Measurements from ENCODE around the gene YIF1B. TPM values are rescaled to one million over a fixed set of nuclear protein-coding genes. Genes with fewer than 3 reads are reported as not detected.

The YIF1B gene
- total RNA-seq, 1 donor from 2014 or later, result 93.3 TPM

DNA sequence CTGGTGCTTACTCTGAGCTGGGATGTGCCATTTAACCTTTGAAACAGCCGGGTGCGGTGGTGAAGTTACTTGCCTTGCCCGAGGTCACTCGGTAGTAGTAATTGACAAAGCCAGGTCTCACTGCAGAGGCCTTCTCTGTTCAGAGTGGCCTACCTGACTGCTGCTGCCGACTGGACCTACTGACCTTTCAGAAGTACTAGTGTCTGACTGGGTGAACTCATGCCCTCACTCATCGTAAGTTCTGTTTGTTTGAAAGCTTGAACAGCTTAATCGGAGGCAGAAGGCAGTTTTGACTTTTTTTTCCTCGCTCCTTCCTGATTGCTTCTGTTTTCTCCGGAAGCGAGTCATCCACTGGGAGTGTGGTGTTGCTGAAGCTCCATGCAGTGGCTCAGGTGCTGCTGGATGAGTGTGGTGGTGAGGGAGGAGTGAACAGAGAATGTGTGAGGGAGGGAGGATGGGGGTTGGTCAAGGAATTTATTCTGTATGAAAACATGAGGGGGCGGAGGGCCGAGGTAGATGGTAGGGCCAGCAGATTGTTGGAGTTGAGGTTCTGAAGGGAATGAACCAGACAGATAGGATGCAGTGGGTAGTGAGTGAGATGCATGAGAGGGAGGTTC lies 48.7 kb downstream of the YIF1B start:
- peaks cover 57% of the 10 kb centered on the region for H3K4me1 Mint-ChIP-seq (ENCODE audit: low read depth)
- TF ChIP-seq, protein P1, sequence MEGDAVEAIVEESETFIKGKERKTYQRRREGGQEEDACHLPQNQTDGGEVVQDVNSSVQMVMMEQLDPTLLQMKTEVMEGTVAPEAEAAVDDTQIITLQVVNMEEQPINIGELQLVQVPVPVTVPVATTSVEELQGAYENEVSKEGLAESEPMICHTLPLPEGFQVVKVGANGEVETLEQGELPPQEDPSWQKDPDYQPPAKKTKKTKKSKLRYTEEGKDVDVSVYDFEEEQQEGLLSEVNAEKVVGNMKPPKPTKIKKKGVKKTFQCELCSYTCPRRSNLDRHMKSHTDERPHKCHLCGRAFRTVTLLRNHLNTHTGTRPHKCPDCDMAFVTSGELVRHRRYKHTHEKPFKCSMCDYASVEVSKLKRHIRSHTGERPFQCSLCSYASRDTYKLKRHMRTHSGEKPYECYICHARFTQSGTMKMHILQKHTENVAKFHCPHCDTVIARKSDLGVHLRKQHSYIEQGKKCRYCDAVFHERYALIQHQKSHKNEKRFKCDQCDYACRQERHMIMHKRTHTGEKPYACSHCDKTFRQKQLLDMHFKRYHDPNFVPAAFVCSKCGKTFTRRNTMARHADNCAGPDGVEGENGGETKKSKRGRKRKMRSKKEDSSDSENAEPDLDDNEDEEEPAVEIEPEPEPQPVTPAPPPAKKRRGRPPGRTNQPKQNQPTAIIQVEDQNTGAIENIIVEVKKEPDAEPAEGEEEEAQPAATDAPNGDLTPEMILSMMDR (IDR thresholded peaks at IDR 0.05), result no peak
- H3K27ac Mint-ChIP-seq (ENCODE audit: unreplicated experiment), result peak overlapping the region; percentile 82
- no peaks in the 10 kb centered on the region for H3K36me3 Mint-ChIP-seq (ENCODE audit: low read depth)
- no peak for DNase-seq (ENCODE audit: low spot score)
- no peaks in the 10 kb centered on the region for H3K9me3 Mint-ChIP-seq (ENCODE audit: low read depth)
- H3K4me3 Mint-ChIP-seq (ENCODE audit: unreplicated experiment), result no peak overlapping the region
- no peaks in the 10 kb centered on the region for H3K27me3 Mint-ChIP-seq (ENCODE audit: low read depth)

DNA sequence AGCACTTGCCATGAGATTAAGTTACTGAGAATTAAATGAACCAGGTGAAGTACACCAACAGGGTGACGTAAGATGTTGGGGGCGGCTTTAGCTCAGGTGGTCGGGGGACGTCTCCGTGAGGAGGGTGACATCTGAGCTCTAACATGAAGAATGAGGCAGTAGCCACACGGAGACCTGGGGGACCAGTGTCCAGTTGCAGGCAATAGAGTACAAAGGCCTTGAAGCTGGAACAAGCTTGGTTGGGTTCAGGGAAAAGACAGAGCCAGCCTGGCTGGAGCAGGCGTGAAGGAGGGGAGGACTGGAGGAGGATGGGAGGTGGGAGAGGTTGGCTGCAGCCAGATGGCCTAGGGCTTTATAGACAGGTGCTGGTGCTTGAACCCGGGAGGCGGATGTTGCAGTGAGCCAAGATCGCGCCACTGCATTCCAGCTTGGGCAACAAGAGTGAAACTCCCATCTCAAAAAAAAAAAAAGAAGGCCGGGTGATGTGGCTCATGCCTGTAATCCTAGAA lies 49.8 kb downstream of the YIF1B start:
- H3K27ac Mint-ChIP-seq (ENCODE audit: unreplicated experiment), result peak overlapping the region; percentile 60
- DNase-seq (ENCODE audit: low spot score), result no peak
- peak overlapping the region; percentile 3 for H3K4me3 Mint-ChIP-seq (ENCODE audit: unreplicated experiment)
- TF ChIP-seq, protein P1 (IDR thresholded peaks at IDR 0.05), result no peak
- no peaks in the 10 kb centered on the region for H3K27me3 Mint-ChIP-seq (ENCODE audit: low read depth)
- H3K9me3 Mint-ChIP-seq (ENCODE audit: low read depth), result no peaks in the 10 kb centered on the region
- no peaks in the 10 kb centered on the region for H3K36me3 Mint-ChIP-seq (ENCODE audit: low read depth)
- H3K4me1 Mint-ChIP-seq (ENCODE audit: low read depth), result peaks cover 55% of the 10 kb centered on the region

DNA sequence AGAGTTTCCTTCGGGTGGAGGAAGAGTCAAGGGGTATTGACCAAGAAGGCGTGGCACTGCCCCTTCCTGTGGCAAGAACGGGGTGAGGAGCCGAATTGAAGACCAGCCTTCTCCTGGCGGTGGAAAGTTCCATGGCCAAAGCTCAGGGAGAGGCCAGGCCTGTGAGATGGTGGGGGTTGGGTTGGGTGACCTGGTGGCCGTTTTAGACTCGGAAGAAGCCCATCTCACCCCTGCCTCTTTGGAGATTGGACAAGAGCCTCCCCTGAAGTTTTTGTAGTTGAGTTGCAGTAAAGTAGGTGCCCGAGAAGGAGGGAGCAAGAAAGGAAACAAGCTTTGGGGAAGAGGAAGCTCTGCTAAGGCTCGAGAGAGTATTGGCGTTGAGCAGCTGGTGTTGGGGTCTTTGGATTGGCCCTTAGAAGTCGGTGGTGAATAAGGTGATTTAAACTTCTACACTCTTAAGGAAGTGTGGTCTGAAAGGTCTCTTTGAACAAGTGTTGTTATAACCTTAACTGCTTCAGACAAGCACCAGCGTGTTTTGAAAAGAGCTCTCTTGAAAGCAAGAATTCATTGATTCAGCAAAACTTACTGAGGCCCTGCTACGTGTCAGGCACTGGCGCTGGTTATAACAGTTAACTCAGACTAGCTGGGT lies 50.4 kb downstream of the YIF1B start:
- H3K9me3 Mint-ChIP-seq (ENCODE audit: low read depth), result no peaks in the 10 kb centered on the region
- H3K4me3 Mint-ChIP-seq (ENCODE audit: unreplicated experiment), result peak overlapping the region; percentile 41
- H3K36me3 Mint-ChIP-seq (ENCODE audit: low read depth), result no peaks in the 10 kb centered on the region
- peak overlapping the region; percentile 60 for H3K27ac Mint-ChIP-seq (ENCODE audit: unreplicated experiment)
- peaks cover 48% of the 10 kb centered on the region for H3K4me1 Mint-ChIP-seq (ENCODE audit: low read depth)
- TF ChIP-seq, protein P1 (IDR thresholded peaks at IDR 0.05), result no peak
- DNase-seq (ENCODE audit: low spot score), result no peak
- no peaks in the 10 kb centered on the region for H3K27me3 Mint-ChIP-seq (ENCODE audit: low read depth)

GRCh38 chr19:38264486-38265212 lies 51.1 kb downstream of the YIF1B start, which contains the start of gene SPINT2:
Gene SPINT2, plus strand, starts transcription at chr19:38264573. Its CDS starts 320 bp downstream, at chr19:38264893.
- TF ChIP-seq, protein P1 (IDR thresholded peaks at IDR 0.05), result no peak
- Mint-ChIP-seq H3K36me3 (ENCODE audit: low read depth) (no peaks in the 10 kb centered on the region), H3K4me1 (ENCODE audit: low read depth) (peaks cover 41% of the 10 kb centered on the region), H3K27ac (ENCODE audit: unreplicated experiment) (peak within 1 kb of the TSS; percentile 86), H3K4me3 (ENCODE audit: unreplicated experiment) (peak within 1 kb of the TSS; percentile 66), H3K27me3 (ENCODE audit: low read depth) (no peaks in the 10 kb centered on the region), H3K9me3 (ENCODE audit: low read depth) (no peaks in the 10 kb centered on the region)
- DNase-seq (ENCODE audit: low spot score), result no peak
